Progenitor cell of endocrine pancreas (in vitro differentiated cells): ENCODE measurements around the gene SLX4IP. TPM values are rescaled to one million over a fixed set of nuclear protein-coding genes. Genes with fewer than 3 reads are reported as not detected.

ENCODE experiments used
- DNase-seq: peaks from one replicate; pipeline ENCODE4 v3.0.0; 2021; ENCODE audit warnings: low spot score; ENCODE audit not compliant: unreplicated experiment
- H3K27ac Mint-ChIP-seq: 2 replicates; pipeline ENCODE4 v1.8.0; 2021; ENCODE audit warnings: mild to moderate bottlenecking, moderate library complexity, mixed read lengths
- H3K27me3 Mint-ChIP-seq: 2 replicates; pipeline ENCODE4 v1.8.0; 2021; ENCODE audit warnings: mixed read lengths
- H3K36me3 Mint-ChIP-seq: 2 replicates; pipeline ENCODE4 v1.8.0; 2022; ENCODE audit warnings: mixed read lengths; ENCODE audit not compliant: insufficient read depth
- H3K4me1 Mint-ChIP-seq: 2 replicates; pipeline ENCODE4 v1.8.0; 2021; ENCODE audit warnings: low read depth, mixed read lengths
- H3K4me3 Mint-ChIP-seq: 2 replicates; pipeline ENCODE4 v1.8.0; 2021; ENCODE audit warnings: low read depth, mild to moderate bottlenecking, moderate library complexity, mixed read lengths
- H3K9me3 Mint-ChIP-seq: 2 replicates; pipeline ENCODE4 v1.8.0; 2021; ENCODE audit warnings: low read depth, mixed read lengths
- total RNA-seq: library from RNA; stranded (reverse); gene quantifications from 2 replicates; pipeline ENCODE4 v1.2.1, GENCODE V29; 2021
- TF ChIP-seq, protein P1 (sequence below): fragments of 200-600 bp; sonication (generic); IDR thresholded peaks from one replicate; pipeline ENCODE4 v1.5.0; 2021; ENCODE audit warnings: antibody characterized with exemption, mild to moderate bottlenecking; ENCODE audit not compliant: unreplicated experiment

The SLX4IP gene
- total RNA-seq, 1 donor from 2014 or later: 12.0 TPM

- Mint-ChIP-seq H3K27ac (no peak overlapping the region), H3K4me3 (no peak overlapping the region), H3K9me3 (peaks cover 1% of the 10 kb centered on the region), H3K4me1 (peaks cover 35% of the 10 kb centered on the region), H3K36me3 (peaks cover 4% of the 10 kb centered on the region), H3K27me3 (no peaks in the 10 kb centered on the region)
- TF ChIP-seq, protein P1, sequence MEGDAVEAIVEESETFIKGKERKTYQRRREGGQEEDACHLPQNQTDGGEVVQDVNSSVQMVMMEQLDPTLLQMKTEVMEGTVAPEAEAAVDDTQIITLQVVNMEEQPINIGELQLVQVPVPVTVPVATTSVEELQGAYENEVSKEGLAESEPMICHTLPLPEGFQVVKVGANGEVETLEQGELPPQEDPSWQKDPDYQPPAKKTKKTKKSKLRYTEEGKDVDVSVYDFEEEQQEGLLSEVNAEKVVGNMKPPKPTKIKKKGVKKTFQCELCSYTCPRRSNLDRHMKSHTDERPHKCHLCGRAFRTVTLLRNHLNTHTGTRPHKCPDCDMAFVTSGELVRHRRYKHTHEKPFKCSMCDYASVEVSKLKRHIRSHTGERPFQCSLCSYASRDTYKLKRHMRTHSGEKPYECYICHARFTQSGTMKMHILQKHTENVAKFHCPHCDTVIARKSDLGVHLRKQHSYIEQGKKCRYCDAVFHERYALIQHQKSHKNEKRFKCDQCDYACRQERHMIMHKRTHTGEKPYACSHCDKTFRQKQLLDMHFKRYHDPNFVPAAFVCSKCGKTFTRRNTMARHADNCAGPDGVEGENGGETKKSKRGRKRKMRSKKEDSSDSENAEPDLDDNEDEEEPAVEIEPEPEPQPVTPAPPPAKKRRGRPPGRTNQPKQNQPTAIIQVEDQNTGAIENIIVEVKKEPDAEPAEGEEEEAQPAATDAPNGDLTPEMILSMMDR: no peak
- no peak for DNase-seq
Measured at GRCh38 chr20:10556519-10557083, 121.5 kb downstream of the SLX4IP start.

DNA sequence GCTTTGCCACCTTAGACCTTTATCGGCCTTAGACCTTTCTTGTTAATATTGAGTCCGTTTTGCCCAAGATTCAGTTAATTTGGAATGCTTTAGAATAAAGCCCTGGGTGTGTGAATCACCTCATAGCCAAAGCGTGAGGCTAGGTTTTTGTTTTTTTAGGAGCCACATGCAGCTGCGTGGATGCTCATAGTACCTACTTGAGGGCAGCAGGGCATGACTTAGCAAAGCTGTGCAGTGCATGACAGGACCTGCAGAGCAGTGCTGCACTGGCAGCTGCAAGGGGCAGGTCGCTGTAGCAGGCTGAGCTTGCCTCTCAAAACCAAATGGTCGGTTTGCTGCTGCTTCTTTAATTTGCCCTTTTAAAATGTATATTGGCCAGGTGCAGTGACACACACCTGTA is 122.6 kb downstream of the SLX4IP start:
- Mint-ChIP-seq H3K27ac (no peak overlapping the region), H3K4me3 (no peak overlapping the region), H3K27me3 (no peaks in the 10 kb centered on the region), H3K9me3 (peaks cover 4% of the 10 kb centered on the region), H3K4me1 (peaks cover 28% of the 10 kb centered on the region), H3K36me3 (peaks cover 8% of the 10 kb centered on the region)
- TF ChIP-seq, protein P1: no peak
- no peak for DNase-seq

GRCh38 chr20:10558635-10559187 is 123.6 kb downstream of the SLX4IP start:
- Mint-ChIP-seq H3K9me3 (peaks cover 14% of the 10 kb centered on the region), H3K4me1 (peaks cover 24% of the 10 kb centered on the region), H3K27me3 (no peaks in the 10 kb centered on the region), H3K4me3 (no peak overlapping the region), H3K36me3 (peaks cover 17% of the 10 kb centered on the region), H3K27ac (no peak overlapping the region)
- DNase-seq: no peak
- TF ChIP-seq, protein P1: no peak

- H3K4me3 Mint-ChIP-seq: no peak overlapping the region
Measured at GRCh38 chr20:10559266-10559665, 124.2 kb downstream of the SLX4IP start.

DNA sequence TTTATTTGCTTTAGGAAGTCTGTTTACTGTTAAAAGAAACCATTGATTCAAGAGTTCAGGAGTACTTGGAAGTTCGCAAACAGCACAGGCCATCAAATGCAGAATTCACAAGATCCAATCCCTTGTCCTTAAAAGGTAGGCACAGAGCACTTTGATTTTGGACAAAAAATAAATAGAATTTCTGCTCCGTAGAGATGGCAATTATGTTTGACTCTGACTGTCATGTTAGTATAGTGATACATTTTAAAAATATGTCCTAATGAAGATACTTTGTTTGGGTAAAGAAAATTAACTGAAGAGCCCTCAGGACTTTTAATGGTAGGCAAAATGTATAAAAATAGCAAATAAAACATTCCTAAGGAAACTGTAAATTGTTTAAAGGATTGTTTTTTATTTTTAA is 125.6 kb downstream of the SLX4IP start:
- Mint-ChIP-seq H3K9me3 (peaks cover 15% of the 10 kb centered on the region), H3K4me1 (peaks cover 19% of the 10 kb centered on the region), H3K4me3 (no peak overlapping the region), H3K27ac (no peak overlapping the region), H3K27me3 (no peaks in the 10 kb centered on the region), H3K36me3 (peaks cover 18% of the 10 kb centered on the region)
- TF ChIP-seq, protein P1: no peak
- no peak for DNase-seq

More at GRCh38 chr20:10559266-10559665, 124.2 kb downstream of the SLX4IP start:
- peaks cover 22% of the 10 kb centered on the region for H3K4me1 Mint-ChIP-seq
- H3K9me3 Mint-ChIP-seq: peaks cover 15% of the 10 kb centered on the region
- peaks cover 18% of the 10 kb centered on the region for H3K36me3 Mint-ChIP-seq
- DNase-seq: no peak
- H3K27ac Mint-ChIP-seq: no peak overlapping the region
- no peaks in the 10 kb centered on the region for H3K27me3 Mint-ChIP-seq
- TF ChIP-seq, protein P1: no peak
